Testis (tissue), 3 donors: ENCODE measurements around the gene CMTM7. TPM values are rescaled to one million over a fixed set of nuclear protein-coding genes. Genes with fewer than 3 reads are reported as not detected.

Experiments
- DNase-seq: peaks from one replicate; pipeline ENCODE4 v3.0.0-alpha.2; 2019
- H3K27ac ChIP-seq, 2 donors: fragments of 200-600 bp; sonication (generic); one replicate each; pipeline ENCODE4 v1.5.1; 2019
- H3K27me3 ChIP-seq: fragments of 200-600 bp; sonication (generic); one replicate; pipeline ENCODE4 v1.5.1; 2019
- H3K36me3 ChIP-seq: fragments of 200-600 bp; sonication (generic); one replicate; pipeline ENCODE4 v1.5.1; 2017; ENCODE audit warnings: low read depth; ENCODE audit errors: missing control alignments
- H3K4me1 ChIP-seq: fragments of 200-600 bp; sonication (generic); one replicate; pipeline ENCODE4 v1.5.1; 2019
- H3K4me3 ChIP-seq, 2 donors: fragments of 200-600 bp; sonication (generic); one replicate each; pipeline ENCODE4 v1.5.1; 2017 to 2019
- H3K9me3 ChIP-seq: fragments of 200-600 bp; sonication (generic); one replicate; pipeline ENCODE4 v1.5.1; 2017
- CTCF ChIP-seq, 3 experiments: fragments of 450-650 bp in 2 of 3; fragments of 200-600 bp in 1 of 3; sonication (generic) in 1 of 3; IDR thresholded peaks; one replicate each; pipeline ENCODE4 v1.5.1; 2016 to 2019; ENCODE audit warnings: antibody characterized with exemption in 3 of 3, mild to moderate bottlenecking in 2 of 3, moderate library complexity in 1 of 3
- POLR2A ChIP-seq: fragments of 450-650 bp; IDR thresholded peaks from one replicate; pipeline ENCODE4 v1.6.1; 2017; ENCODE audit warnings: antibody characterized with exemption, mild to moderate bottlenecking, moderate library complexity
- WGBS, 2 donors: methylation state at CpG; one replicate each; pipeline ENCODE4 v1.1.5; 2018; 5-methylcytosine and 5-hydroxymethylcytosine counted together
- intact Hi-C: fragments of 100-400 bp; cut with DNase I; formaldehyde crosslinking; loops from one replicate; pipeline ENCODE4 v1.15.1; 2023; ENCODE audit warnings: low total_unique reads
- polyA plus RNA-seq: library from polyadenylated mRNA; stranded (reverse); fragments of 350-450 nt; fragmentation: Illumina TruSeq; extraction: RNeasy Lipid Tissue Mini Kit (QIAGEN cat#74804); gene quantifications from one replicate; pipeline ENCODE4 v1.2.3, GENCODE V29; 2014; ENCODE audit warnings: low read depth, low replicate concordance; ENCODE audit not compliant: insufficient read depth
- total RNA-seq, 2 donors: library from RNA; depleted of rRNA; stranded (reverse); fragments of >200 nt; gene quantifications; one replicate each; pipeline ENCODE4 v1.2.3, GENCODE V29; 2016

CMTM7 gene
- total and polyA plus RNA-seq, 3 donors from 2014 or later = 15.0 to 40.9 (median 19.7) TPM

GRCh38 chr3:32424581-32425250 lies 33.1 kb downstream of the CMTM7 start:
- intact Hi-C loops = no loop called here
- 88 to 94% methylated on average over 9 of the region's 9 CpGs for WGBS, 2 donors

DNA sequence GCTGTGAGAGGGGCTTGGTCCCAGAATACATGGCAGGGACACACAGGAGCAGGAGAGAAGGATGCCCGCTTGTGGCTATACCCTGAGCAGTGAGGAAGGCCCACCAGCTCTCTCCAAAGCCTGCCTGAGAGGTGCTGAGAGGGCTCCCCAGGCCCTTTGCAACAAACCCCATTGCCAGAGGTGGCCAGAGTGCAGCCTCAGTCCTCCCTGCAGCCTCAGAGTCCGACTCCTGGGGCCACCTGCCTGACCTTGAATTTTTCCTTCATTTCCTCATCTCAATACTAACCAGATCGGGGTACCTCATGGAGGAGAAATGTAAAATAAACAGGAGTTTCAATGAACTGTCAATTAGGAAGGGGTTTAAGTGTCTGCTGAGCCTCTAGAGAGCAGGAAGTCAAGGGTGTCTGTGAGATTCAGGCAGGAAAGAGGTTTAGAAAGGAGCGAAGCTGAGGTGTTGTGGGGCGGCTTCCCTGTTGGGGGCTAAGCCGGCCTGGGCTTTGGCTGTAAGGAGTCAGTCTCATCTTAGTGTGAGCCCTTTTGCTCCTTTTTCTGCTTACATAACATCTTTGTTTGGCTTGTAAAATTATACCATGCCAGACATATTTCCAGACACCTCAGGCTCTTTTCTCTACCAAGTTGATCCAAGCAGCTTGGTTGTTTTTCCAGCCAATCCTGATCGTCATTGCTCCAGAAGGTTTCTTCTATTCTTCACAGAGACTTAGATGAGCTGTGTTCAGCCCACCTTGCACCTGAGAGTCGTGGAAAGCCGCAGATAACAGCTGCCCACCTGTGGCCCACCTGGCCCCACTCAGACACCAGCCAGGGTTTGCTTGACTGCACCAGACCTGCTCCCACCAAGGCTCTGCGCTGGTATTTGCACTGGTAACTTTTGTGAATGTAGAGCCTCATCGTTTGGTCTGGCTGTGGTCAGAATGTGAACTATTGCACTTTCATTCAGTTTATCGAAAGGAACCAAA lies 36.7 kb downstream of the CMTM7 start:
- no peak overlapping the region for H3K4me3 ChIP-seq
- no peak overlapping the region for H3K27ac ChIP-seq
- DNase-seq = no peak
- no peaks in the 10 kb centered on the region for H3K9me3 ChIP-seq
- WGBS, 2 donors = 79 to 84% methylated on average over 12 of the region's 12 CpGs
- H3K4me1 ChIP-seq = no peaks in the 10 kb centered on the region
- no peaks in the 10 kb centered on the region for H3K36me3 ChIP-seq
- TF ChIP-seq POLR2A (no peak), CTCF (IDR thresholded peaks at IDR 0.05) (no peak)
- no peaks in the 10 kb centered on the region for H3K27me3 ChIP-seq
- intact Hi-C loops = no loop called here

More at GRCh38 chr3:32424581-32425250, 33.1 kb downstream of the CMTM7 start:
- Histone ChIP-seq H3K4me3 (no peak overlapping the region), H3K36me3 (no peaks in the 10 kb centered on the region), H3K27me3 (no peaks in the 10 kb centered on the region), H3K4me1 (peaks cover 22% of the 10 kb centered on the region), H3K27ac (no peak overlapping the region), H3K9me3 (no peaks in the 10 kb centered on the region)
- no peak for TF ChIP-seq CTCF (IDR thresholded peaks at IDR 0.05)
- no peak for TF ChIP-seq POLR2A
- DNase-seq = no peak

DNA sequence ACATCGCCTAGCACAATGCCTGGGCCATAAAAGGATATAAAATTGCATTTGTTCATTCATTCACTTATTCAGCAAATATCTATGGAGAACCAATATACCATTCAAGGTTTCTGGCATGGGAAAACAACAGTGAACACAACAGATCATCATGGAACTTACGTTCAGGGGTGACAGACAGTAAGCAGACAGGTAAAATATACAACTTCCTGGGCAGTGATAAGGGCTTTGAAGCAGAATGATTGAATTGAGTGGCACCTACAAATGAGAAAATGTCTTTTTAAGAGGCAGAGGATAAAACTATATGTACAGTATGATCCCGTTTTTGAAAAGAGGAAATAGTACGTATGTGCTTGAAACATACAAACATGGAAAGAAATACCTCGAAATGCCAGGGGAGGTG lies 39.2 kb downstream of the CMTM7 start:
- intact Hi-C loops = no loop called here

GRCh38 chr3:32431481-32431880 lies 39.8 kb downstream of the CMTM7 start:
- DNase-seq = no peak
- Histone ChIP-seq H3K4me1 (no peaks in the 10 kb centered on the region), H3K4me3 (no peak overlapping the region), H3K27me3 (no peaks in the 10 kb centered on the region), H3K36me3 (no peaks in the 10 kb centered on the region), H3K9me3 (no peaks in the 10 kb centered on the region), H3K27ac (no peak overlapping the region)
- WGBS, 2 donors = 87 to 97% methylated on average over 3 of the region's 3 CpGs
- intact Hi-C loops = no loop called here
- TF ChIP-seq CTCF (IDR thresholded peaks at IDR 0.05) (no peak), POLR2A (no peak)

More for the DNA sequence above, 39.2 kb downstream of the CMTM7 start:
- Histone ChIP-seq H3K36me3 (no peaks in the 10 kb centered on the region), H3K9me3 (no peaks in the 10 kb centered on the region), H3K4me3 (no peak overlapping the region), H3K4me1 (no peaks in the 10 kb centered on the region), H3K27ac (no peak overlapping the region), H3K27me3 (no peaks in the 10 kb centered on the region)
- TF ChIP-seq POLR2A (no peak), CTCF (IDR thresholded peaks at IDR 0.05) (no peak)
- WGBS, 2 donors = 80 to 85% methylated on average over 5 of the region's 5 CpGs
- DNase-seq = no peak
